Mesenchymal stem cell (in vitro differentiated cells and primary cell): ENCODE measurements around the gene ACADM.
"Not testable (repeated sequence)": the region's sequence is repeated elsewhere in the genome, so short reads cannot be mapped to it uniquely, and the experiment has no call there.

Source experiments
- DNase-seq: peaks from one replicate; pipeline ENCODE4 v3.0.0-alpha.2; 2013
- H2AFZ ChIP-seq: one replicate; pipeline ENCODE4 v1.6.1; 2013; ENCODE audit warnings: low read depth, mild to moderate bottlenecking, control low read depth, inconsistent platforms, low read length, moderate library complexity
- H2AK5ac ChIP-seq: 2 replicates; pipeline ENCODE4 v1.6.1; 2013; ENCODE audit warnings: low read length, moderate library complexity, mild to moderate bottlenecking, inconsistent platforms; ENCODE audit not compliant: severe bottlenecking
- H2BK120ac ChIP-seq: one replicate; pipeline ENCODE4 v1.6.1; 2013; ENCODE audit warnings: low read depth, mild to moderate bottlenecking, inconsistent platforms, low read length, moderate library complexity
- H2BK12ac ChIP-seq, 2 experiments: one replicate each; pipeline ENCODE4 v1.6.1; 2013; ENCODE audit warnings: inconsistent platforms in 2 of 2, low read length in 2 of 2, mild to moderate bottlenecking in 2 of 2, moderate library complexity in 2 of 2, control low read depth in 1 of 2
- H2BK15ac ChIP-seq: one replicate; pipeline ENCODE4 v1.6.1; 2013; ENCODE audit warnings: mild to moderate bottlenecking, low read depth, inconsistent platforms; ENCODE audit not compliant: poor library complexity, severe bottlenecking
- H2BK5ac ChIP-seq: 2 replicates; pipeline ENCODE4 v1.6.1; 2013; ENCODE audit warnings: low read depth, mild to moderate bottlenecking, low read length, control low read depth, inconsistent platforms; ENCODE audit not compliant: poor library complexity, severe bottlenecking
- H3K14ac ChIP-seq, 2 experiments: one replicate each; pipeline ENCODE4 v1.6.1; 2013; ENCODE audit warnings: inconsistent platforms in 2 of 2, low read length in 2 of 2, control low read depth in 1 of 2, mild to moderate bottlenecking in 1 of 2, moderate library complexity in 1 of 2
- H3K18ac ChIP-seq, 2 experiments: one replicate each; pipeline ENCODE4 v1.6.1; 2013; ENCODE audit warnings: inconsistent platforms in 2 of 2, low read length in 2 of 2, control low read depth in 1 of 2, low read depth in 1 of 2, mild to moderate bottlenecking in 1 of 2
- H3K23ac ChIP-seq, 2 experiments: one replicate each; pipeline ENCODE4 v1.6.1; 2013; ENCODE audit warnings: inconsistent platforms in 2 of 2, low read length in 2 of 2, mild to moderate bottlenecking in 2 of 2, moderate library complexity in 2 of 2, control low read depth in 1 of 2
- H3K27ac ChIP-seq: 2 replicates; pipeline ENCODE4 v1.5.1; 2013; ENCODE audit warnings: mild to moderate bottlenecking, moderate library complexity, low read length, control low read depth, inconsistent platforms; ENCODE audit not compliant: poor library complexity, severe bottlenecking
- H3K27me3 ChIP-seq, 2 experiments: 2 replicates each; pipeline versions ENCODE4 v1.6.1 to v1.7.0; 2013; ENCODE audit warnings: low read length in 2 of 2, mild to moderate bottlenecking in 2 of 2, moderate library complexity in 2 of 2, control low read depth in 1 of 2, inconsistent platforms in 1 of 2; ENCODE audit not compliant: control insufficient read depth in 1 of 2, insufficient read depth in 1 of 2
- H3K36me3 ChIP-seq, 2 experiments: 2 replicates each; pipeline versions ENCODE4 v1.6.1 to v1.7.0; 2013; ENCODE audit warnings: low read length in 2 of 2, control low read depth in 1 of 2, inconsistent platforms in 1 of 2, low read depth in 1 of 2, mild to moderate bottlenecking in 1 of 2; ENCODE audit not compliant: insufficient read depth in 2 of 2, control insufficient read depth in 1 of 2
- H3K4ac ChIP-seq, 2 experiments: one replicate each; pipeline ENCODE4 v1.6.1; 2013; ENCODE audit warnings: inconsistent platforms in 2 of 2, low read length in 2 of 2, mild to moderate bottlenecking in 2 of 2, moderate library complexity in 2 of 2, control low read depth in 1 of 2, low read depth in 1 of 2
- H3K4me1 ChIP-seq: 2 replicates; pipeline ENCODE4 v1.6.1; 2013; ENCODE audit warnings: low read depth, low read length, control low read depth; ENCODE audit not compliant: control insufficient read depth, insufficient read depth
- H3K4me2 ChIP-seq: 2 replicates; pipeline ENCODE4 v1.6.1; 2013; ENCODE audit warnings: low read length, mild to moderate bottlenecking, inconsistent platforms; ENCODE audit not compliant: poor library complexity, severe bottlenecking
- H3K4me3 ChIP-seq, 2 experiments: 2 replicates each; pipeline versions ENCODE4 v1.5.1 to v1.7.0; 2013; ENCODE audit warnings: low read length in 2 of 2, mild to moderate bottlenecking in 2 of 2, control low read depth in 1 of 2, low read depth in 1 of 2; ENCODE audit not compliant: insufficient read depth in 1 of 2
- H3K79me1 ChIP-seq: replicated peaks from 2 replicates; pipeline ENCODE4 v1.6.1; 2013; ENCODE audit warnings: mild to moderate bottlenecking, control low read depth, low read length, inconsistent platforms; ENCODE audit not compliant: poor library complexity, severe bottlenecking
- H3K9ac ChIP-seq: 2 replicates; pipeline ENCODE4 v1.7.0; 2013; ENCODE audit warnings: mild to moderate bottlenecking, low read length, moderate library complexity
- H3K9me3 ChIP-seq: 2 replicates; pipeline ENCODE4 v1.7.0; 2013; ENCODE audit warnings: mild to moderate bottlenecking, low read length; ENCODE audit not compliant: control insufficient read depth
- H4K8ac ChIP-seq: one replicate; pipeline ENCODE4 v1.6.1; 2013; ENCODE audit warnings: inconsistent platforms, mild to moderate bottlenecking, low read length, moderate library complexity
- H4K91ac ChIP-seq: one replicate; pipeline ENCODE4 v1.6.1; 2013; ENCODE audit warnings: mild to moderate bottlenecking, low read length, inconsistent platforms
- WGBS: methylation state at CpG from one replicate; pipeline ENCODE4 v1.1.7; 2013; ENCODE audit warnings: mixed read lengths; 5-methylcytosine and 5-hydroxymethylcytosine counted together

ACADM gene

DNA sequence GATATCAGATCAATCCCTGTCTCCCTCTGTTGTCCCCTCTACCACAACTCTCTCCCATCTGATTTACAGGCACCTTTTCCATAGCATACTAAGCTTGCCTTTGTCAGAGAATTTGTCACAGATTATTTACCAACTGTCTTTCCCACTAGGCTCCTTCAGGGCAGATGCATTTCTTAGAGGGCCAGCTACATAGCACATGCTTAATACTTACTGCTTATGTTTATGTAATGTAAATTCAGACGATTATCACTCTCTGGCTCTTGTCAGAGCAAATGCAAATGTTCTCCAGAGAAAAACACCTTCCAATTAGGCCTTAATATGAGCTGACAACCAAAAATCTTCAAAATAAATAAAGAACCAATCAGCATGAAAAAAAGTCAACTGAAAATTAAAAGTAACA, 46.3 kb downstream of the ACADM start:
- Histone ChIP-seq H3K27ac (no peak overlapping the region), H2BK120ac (no peak overlapping the region), H3K4me2 (no peak overlapping the region), H4K91ac (no peak overlapping the region), H3K14ac (no peak overlapping the region), H2AK5ac (no peak overlapping the region), H3K9me3 (no peaks in the 10 kb centered on the region), H2AFZ (no peak overlapping the region), H3K4me1 (peaks cover 4% of the 10 kb centered on the region), H2BK12ac (no peak overlapping the region), H3K23ac (no peak overlapping the region), H3K4me3 (no peak overlapping the region), H3K27me3 (no peaks in the 10 kb centered on the region), H2BK5ac (no peak overlapping the region), H3K9ac (no peak overlapping the region), H4K8ac (no peak overlapping the region), H2BK15ac (no peak overlapping the region), H3K4ac (no peak overlapping the region), H3K36me3 (no peaks in the 10 kb centered on the region), H3K79me1 (no peaks in the 10 kb centered on the region), H3K18ac (no peak overlapping the region)
- DNase-seq = no peak
- no CpG with 5 or more reads among the region's 1 CpG for WGBS

DNA sequence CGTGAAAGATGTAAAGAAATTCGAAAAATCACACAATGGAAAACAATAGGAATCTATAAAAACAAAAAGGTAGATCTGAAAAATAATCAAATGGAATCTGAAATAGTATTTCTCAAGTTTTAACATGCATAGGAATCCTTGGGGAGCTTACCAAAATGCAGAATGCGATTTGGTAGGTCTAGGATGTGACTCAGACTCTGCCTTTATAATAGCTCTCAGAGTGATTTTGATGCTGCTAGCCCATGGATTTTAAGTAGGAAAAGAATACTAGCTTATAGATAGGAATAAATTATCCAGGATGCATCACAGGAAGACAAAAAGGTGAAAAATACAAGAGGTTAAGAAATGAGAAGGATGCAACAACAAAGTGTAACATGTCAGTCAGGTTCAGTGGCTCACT, 47.5 kb downstream of the ACADM start:
- Histone ChIP-seq H3K9ac (no peak overlapping the region), H3K14ac (no peak overlapping the region), H4K8ac (no peak overlapping the region), H3K4me2 (no peak overlapping the region), H2AFZ (no peak overlapping the region), H3K4ac (no peak overlapping the region), H2BK15ac (no peak overlapping the region), H3K4me1 (peaks cover 2% of the 10 kb centered on the region), H3K9me3 (no peaks in the 10 kb centered on the region), H4K91ac (no peak overlapping the region), H2BK12ac (no peak overlapping the region), H3K27ac (no peak overlapping the region), H2BK120ac (no peak overlapping the region), H3K18ac (no peak overlapping the region), H3K36me3 (no peaks in the 10 kb centered on the region), H3K79me1 (no peaks in the 10 kb centered on the region), H2BK5ac (no peak overlapping the region), H3K27me3 (no peaks in the 10 kb centered on the region), H2AK5ac (no peak overlapping the region), H3K4me3 (no peak overlapping the region), H3K23ac (no peak overlapping the region)
- no peak for DNase-seq
- WGBS = 89% methylated on average over 1 of the region's 3 CpGs

DNA sequence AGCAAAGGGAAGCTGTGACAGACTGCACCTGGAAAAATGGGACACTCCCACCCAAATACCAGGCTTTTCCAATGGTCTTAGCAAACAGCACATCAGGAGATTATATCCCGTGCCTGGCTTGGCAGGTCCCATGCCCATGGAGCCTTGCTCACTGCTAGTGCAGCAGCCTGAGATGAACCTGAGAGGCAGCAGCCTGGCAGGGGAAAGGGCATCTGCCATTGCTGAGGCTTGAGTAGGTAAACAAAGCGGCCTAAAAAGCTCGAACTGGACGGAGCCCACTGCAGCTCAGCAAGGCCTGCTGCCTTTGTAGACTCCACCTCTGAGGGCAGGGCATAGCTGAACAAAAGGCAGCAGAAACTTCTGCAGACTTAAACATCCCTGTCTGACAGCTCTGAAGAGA, 53.3 kb downstream of the ACADM start:
- H2BK5ac ChIP-seq, H3K4ac ChIP-seq, H3K27ac ChIP-seq, H4K8ac ChIP-seq, H2AFZ ChIP-seq, H3K18ac ChIP-seq, H3K79me1 ChIP-seq, H2BK120ac ChIP-seq, H3K9me3 ChIP-seq, H2BK12ac ChIP-seq, H4K91ac ChIP-seq, H3K23ac ChIP-seq, H3K4me2 ChIP-seq, H3K36me3 ChIP-seq, H2AK5ac ChIP-seq, H3K14ac ChIP-seq, H3K4me3 ChIP-seq, H3K27me3 ChIP-seq, H3K9ac ChIP-seq, H2BK15ac ChIP-seq, H3K4me1 ChIP-seq, DNase-seq: not testable (repeated sequence)
- WGBS = 71% methylated on average over 4 of the region's 4 CpGs

DNA sequence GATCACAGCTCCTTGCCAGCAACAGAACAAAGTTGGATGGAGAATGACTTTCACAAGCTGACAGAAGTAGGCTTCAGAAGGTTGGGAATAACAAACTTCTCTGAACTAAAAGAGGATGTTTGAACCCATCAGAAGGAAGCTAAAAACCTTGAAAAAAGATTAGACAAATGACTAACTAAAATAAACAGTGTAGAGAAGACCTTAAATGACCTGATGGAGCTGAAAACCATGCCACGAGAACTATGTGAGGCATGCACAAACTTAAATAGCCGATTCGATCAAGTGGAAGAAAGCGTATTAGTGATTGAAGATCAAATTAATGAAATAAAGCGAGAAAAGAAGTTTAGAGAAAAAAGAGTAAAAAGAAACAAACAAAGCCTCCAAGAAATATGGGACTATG, 54.2 kb downstream of the ACADM start:
- H3K4me1 ChIP-seq, H3K79me1 ChIP-seq, H2AFZ ChIP-seq, H2BK15ac ChIP-seq, H3K23ac ChIP-seq, DNase-seq, H3K36me3 ChIP-seq, H3K4me3 ChIP-seq, H3K9me3 ChIP-seq, H4K8ac ChIP-seq, H3K18ac ChIP-seq, H3K27ac ChIP-seq, H2BK5ac ChIP-seq, H4K91ac ChIP-seq, H3K4ac ChIP-seq, H3K9ac ChIP-seq, H3K14ac ChIP-seq, H2AK5ac ChIP-seq, H3K4me2 ChIP-seq, H2BK12ac ChIP-seq, H2BK120ac ChIP-seq, H3K27me3 ChIP-seq: not testable (repeated sequence)
- 91% methylated on average over 5 of the region's 5 CpGs for WGBS
